HG03066 (cell line): ENCODE results near the gene DNAAF8.

Experiments
- ATAC-seq: cut with Tn5 transposase; IDR thresholded peaks from one replicate; pipeline ENCODE4 v1.9.1; 2021; ENCODE audit warnings: low read depth; ENCODE audit not compliant: unreplicated experiment

DNAAF8 gene

GRCh38 chr16:4748682-4749411, 14.5 kb downstream of the DNAAF8 start:
- ATAC-seq, result no peak

GRCh38 chr16:4749700-4750257, 15.4 kb downstream of the DNAAF8 start:
- no peak for ATAC-seq

GRCh38 chr16:4750896-4751295, 16.6 kb downstream of the DNAAF8 start:
- ATAC-seq, result no peak

GRCh38 chr16:4752351-4753100, 18.2 kb downstream of the DNAAF8 start:
- ATAC-seq, result no peak

- no peak for ATAC-seq
These were observed 18.9 kb downstream of the DNAAF8 start for GRCh38 chr16:4753227-4753626.

GRCh38 chr16:4754865-4755264, 20.5 kb downstream of the DNAAF8 start:
- ATAC-seq, result no peak

- no peak for ATAC-seq
These were observed 21.4 kb downstream of the DNAAF8 start for GRCh38 chr16:4755687-4756086.

GRCh38 chr16:4760221-4760910, 26.0 kb downstream of the DNAAF8 start:
- no peak for ATAC-seq

- ATAC-seq, result no peak
These were observed 27.9 kb downstream of the DNAAF8 start for GRCh38 chr16:4762205-4762604.

GRCh38 chr16:4763791-4764190, 29.5 kb downstream of the DNAAF8 start:
- ATAC-seq, result no peak

GRCh38 chr16:4765511-4766474, 31.5 kb downstream of the DNAAF8 start:
- ATAC-seq, result no peak

GRCh38 chr16:4766875-4767628, 32.7 kb downstream of the DNAAF8 start, which contains the start of gene ZNF500:
TSS of gene ZNF500 (minus strand) at chr16:4767162. CDS start at chr16:4765978, 1,184 bp downstream.
- peak; percentile 77 for ATAC-seq

- ATAC-seq, result peak; percentile 13
These were observed 33.7 kb downstream of the DNAAF8 start for GRCh38 chr16:4767872-4768548.

GRCh38 chr16:4768549-4769305, 34.4 kb downstream of the DNAAF8 start:
- ATAC-seq, result peak; percentile 61

GRCh38 chr16:4769306-4769638, 34.9 kb downstream of the DNAAF8 start:
- no peak for ATAC-seq

- no peak for ATAC-seq
These were observed 37.3 kb downstream of the DNAAF8 start for GRCh38 chr16:4771646-4772045.

GRCh38 chr16:4772351-4772750, 38.0 kb downstream of the DNAAF8 start:
- ATAC-seq, result no peak

- no peak for ATAC-seq
These were observed 40.7 kb downstream of the DNAAF8 start for GRCh38 chr16:4775005-4775404.
